HAP-1 (cell line): ENCODE measurements around the gene MINDY4B.
"Not testable (repeated sequence)": the region's sequence is repeated elsewhere in the genome, so short reads cannot be mapped to it uniquely, and the experiment has no call there.

ENCODE experiments used
- DNase-seq, 2 experiments: peaks; one replicate each; pipeline ENCODE4 v3.0.0-alpha.2; 2016 to 2020; ENCODE audit warnings: low spot score in 2 of 2
- H3K27me3 ChIP-seq: fragments of 250-450 bp; sonication (Bioruptor Pico); 2 replicates; pipeline ENCODE4 v1.5.1; 2020; ENCODE audit warnings: low read depth, mild to moderate bottlenecking, moderate library complexity
- H3K36me3 ChIP-seq: fragments of 250-450 bp; sonication (Bioruptor Pico); replicated peaks from 2 replicates; pipeline ENCODE4 v1.5.1; 2020; ENCODE audit warnings: mild to moderate bottlenecking
- H3K4me1 ChIP-seq: fragments of 250-450 bp; sonication (Bioruptor Pico); 2 replicates; pipeline ENCODE4 v1.5.1; 2020; ENCODE audit warnings: mild to moderate bottlenecking
- H3K4me3 ChIP-seq: fragments of 250-450 bp; sonication (Bioruptor Pico); 2 replicates; pipeline ENCODE4 v1.5.1; 2020; ENCODE audit warnings: mild to moderate bottlenecking, moderate library complexity
- H3K9me3 ChIP-seq: fragments of 250-450 bp; sonication (Bioruptor Pico); 2 replicates; pipeline ENCODE4 v1.5.1; 2020; ENCODE audit warnings: mild to moderate bottlenecking, moderate library complexity
- in situ Hi-C: fragments of 300-500 bp; cut with MboI; formaldehyde crosslinking; loops from 3 replicates; pipeline ENCODE4 v1.14.3; 2020; ENCODE audit warnings: low sequenced_read_pairs, inconsistent platforms, mixed read lengths

Gene MINDY4B

GRCh38 chr3:150857936-150858335 lies 47.3 kb downstream of the MINDY4B start:
- not testable (repeated sequence) for H3K4me1 ChIP-seq, H3K4me3 ChIP-seq, DNase-seq, H3K36me3 ChIP-seq, H3K27me3 ChIP-seq, H3K9me3 ChIP-seq
- in situ Hi-C loops, result loop anchor here (25.0 kb wide), 1 partner anchor 321 kb away; the partner anchor contains the start of genes EIF2A and SERP1

- in situ Hi-C loops, result loop anchor here (25.0 kb wide), 1 partner anchor 313 kb away; the partner anchor contains the start of genes EIF2A and SERP1
- Histone ChIP-seq H3K4me1 (peaks cover 3% of the 10 kb centered on the region), H3K27me3 (no peaks in the 10 kb centered on the region), H3K36me3 (no peaks in the 10 kb centered on the region), H3K4me3 (no peak overlapping the region), H3K9me3 (peaks cover 6% of the 10 kb centered on the region)
- DNase-seq, result no peak
Observed at GRCh38 chr3:150850191-150850590, 55.0 kb downstream of the MINDY4B start.

GRCh38 chr3:150848864-150849263 lies 56.4 kb downstream of the MINDY4B start:
- H3K9me3 ChIP-seq, result peaks cover 6% of the 10 kb centered on the region
- in situ Hi-C loops, result no loop called here
- DNase-seq, result peak; percentile 39 to 76
- H3K27me3 ChIP-seq, result no peaks in the 10 kb centered on the region
- peaks cover 12% of the 10 kb centered on the region for H3K4me1 ChIP-seq
- no peaks in the 10 kb centered on the region for H3K36me3 ChIP-seq
- H3K4me3 ChIP-seq, result no peak overlapping the region

- Histone ChIP-seq H3K36me3 (no peaks in the 10 kb centered on the region), H3K9me3 (peaks cover 6% of the 10 kb centered on the region), H3K27me3 (no peaks in the 10 kb centered on the region), H3K4me1 (peaks cover 12% of the 10 kb centered on the region), H3K4me3 (no peak overlapping the region)
- in situ Hi-C loops, result no loop called here
- no peak for DNase-seq
Observed at GRCh38 chr3:150847433-150847832, 57.8 kb downstream of the MINDY4B start.

- Histone ChIP-seq H3K4me1 (peaks cover 12% of the 10 kb centered on the region), H3K4me3 (no peak overlapping the region), H3K36me3 (no peaks in the 10 kb centered on the region), H3K27me3 (no peaks in the 10 kb centered on the region), H3K9me3 (no peaks in the 10 kb centered on the region)
- in situ Hi-C loops, result no loop called here
- DNase-seq, result no peak
Observed at GRCh38 chr3:150844484-150844883, 60.8 kb downstream of the MINDY4B start.

- no peak overlapping the region for H3K4me3 ChIP-seq
- in situ Hi-C loops, result no loop called here
- peaks cover 9% of the 10 kb centered on the region for H3K4me1 ChIP-seq
- H3K27me3 ChIP-seq, result no peaks in the 10 kb centered on the region
- no peaks in the 10 kb centered on the region for H3K9me3 ChIP-seq
- H3K36me3 ChIP-seq, result no peaks in the 10 kb centered on the region
- no peak for DNase-seq
Observed at GRCh38 chr3:150843241-150843640, 62.0 kb downstream of the MINDY4B start.

GRCh38 chr3:150840802-150841515 lies 64.3 kb downstream of the MINDY4B start:
- H3K27me3 ChIP-seq, result no peaks in the 10 kb centered on the region
- H3K4me3 ChIP-seq, result no peak overlapping the region
- peaks cover 9% of the 10 kb centered on the region for H3K4me1 ChIP-seq
- no peaks in the 10 kb centered on the region for H3K36me3 ChIP-seq
- no peaks in the 10 kb centered on the region for H3K9me3 ChIP-seq
- DNase-seq, result no peak
- in situ Hi-C loops, result no loop called here

- no peak overlapping the region for H3K4me3 ChIP-seq
- in situ Hi-C loops, result no loop called here
- H3K27me3 ChIP-seq, result no peaks in the 10 kb centered on the region
- no peaks in the 10 kb centered on the region for H3K36me3 ChIP-seq
- DNase-seq, result no peak
- H3K4me1 ChIP-seq, result no peaks in the 10 kb centered on the region
- no peaks in the 10 kb centered on the region for H3K9me3 ChIP-seq
Observed at GRCh38 chr3:150830745-150831144, 74.5 kb downstream of the MINDY4B start.

- Histone ChIP-seq H3K36me3 (no peaks in the 10 kb centered on the region), H3K27me3 (no peaks in the 10 kb centered on the region), H3K4me3 (no peak overlapping the region), H3K4me1 (no peaks in the 10 kb centered on the region), H3K9me3 (no peaks in the 10 kb centered on the region)
- peak in 1 of 2 experiments; percentile 20 for DNase-seq
- in situ Hi-C loops, result no loop called here
Observed at GRCh38 chr3:150830094-150830681, 75.1 kb downstream of the MINDY4B start.

- Histone ChIP-seq H3K36me3 (no peaks in the 10 kb centered on the region), H3K9me3 (no peaks in the 10 kb centered on the region), H3K27me3 (no peaks in the 10 kb centered on the region), H3K4me1 (no peaks in the 10 kb centered on the region), H3K4me3 (no peak overlapping the region)
- DNase-seq, result no peak
- in situ Hi-C loops, result no loop called here
Observed at GRCh38 chr3:150829408-150829807, 75.8 kb downstream of the MINDY4B start.

GRCh38 chr3:150828997-150829396 lies 76.2 kb downstream of the MINDY4B start:
- no peaks in the 10 kb centered on the region for H3K9me3 ChIP-seq
- no peaks in the 10 kb centered on the region for H3K36me3 ChIP-seq
- no peaks in the 10 kb centered on the region for H3K4me1 ChIP-seq
- in situ Hi-C loops, result no loop called here
- H3K27me3 ChIP-seq, result no peaks in the 10 kb centered on the region
- no peak for DNase-seq
- no peak overlapping the region for H3K4me3 ChIP-seq

- no peak overlapping the region for H3K4me3 ChIP-seq
Observed at GRCh38 chr3:150828261-150828660, 77.0 kb downstream of the MINDY4B start.

GRCh38 chr3:150826466-150827282 lies 78.6 kb downstream of the MINDY4B start:
- in situ Hi-C loops, result no loop called here

More at GRCh38 chr3:150828261-150828660, 77.0 kb downstream of the MINDY4B start:
- DNase-seq, result no peak
- in situ Hi-C loops, result no loop called here
- Histone ChIP-seq H3K36me3 (no peaks in the 10 kb centered on the region), H3K4me1 (no peaks in the 10 kb centered on the region), H3K27me3 (no peaks in the 10 kb centered on the region), H3K9me3 (no peaks in the 10 kb centered on the region)

GRCh38 chr3:150825916-150826377 lies 79.3 kb downstream of the MINDY4B start:
- Histone ChIP-seq H3K36me3 (no peaks in the 10 kb centered on the region), H3K27me3 (no peaks in the 10 kb centered on the region), H3K9me3 (no peaks in the 10 kb centered on the region), H3K4me1 (no peaks in the 10 kb centered on the region), H3K4me3 (no peak overlapping the region)
- no peak for DNase-seq
- in situ Hi-C loops, result no loop called here

More at GRCh38 chr3:150826466-150827282, 78.6 kb downstream of the MINDY4B start:
- DNase-seq, result no peak
- Histone ChIP-seq H3K4me1 (no peaks in the 10 kb centered on the region), H3K9me3 (no peaks in the 10 kb centered on the region), H3K36me3 (no peaks in the 10 kb centered on the region), H3K4me3 (no peak overlapping the region), H3K27me3 (no peaks in the 10 kb centered on the region)
